ENCODE measurements around the gene TENM4.
"Not testable (repeated sequence)": the region's sequence is repeated elsewhere in the genome, so short reads cannot be mapped to it uniquely, and the experiment has no call there.

The TENM4 gene

DNA sequence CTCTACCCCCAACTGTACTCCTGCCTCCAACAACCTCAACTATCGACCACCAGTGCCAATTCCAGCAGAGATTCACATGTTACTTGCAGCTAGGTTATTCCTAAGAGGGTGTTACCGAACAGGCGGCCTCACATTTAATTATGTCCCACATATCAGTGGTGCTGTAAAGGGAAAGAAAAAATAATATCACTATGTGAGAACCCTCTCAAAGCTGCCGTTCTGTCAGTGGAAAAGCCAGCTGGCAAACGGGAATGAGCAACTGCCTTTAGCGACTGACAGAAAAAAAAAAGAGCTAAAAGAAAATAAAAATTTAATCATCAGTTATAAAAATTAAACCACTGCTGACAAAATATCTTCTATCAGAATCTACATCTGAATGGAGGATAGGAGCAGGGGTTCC is 595.3 kb downstream of the TENM4 start:
- no peak for DNase-seq (ENCODE audit: low spot score)

DNA sequence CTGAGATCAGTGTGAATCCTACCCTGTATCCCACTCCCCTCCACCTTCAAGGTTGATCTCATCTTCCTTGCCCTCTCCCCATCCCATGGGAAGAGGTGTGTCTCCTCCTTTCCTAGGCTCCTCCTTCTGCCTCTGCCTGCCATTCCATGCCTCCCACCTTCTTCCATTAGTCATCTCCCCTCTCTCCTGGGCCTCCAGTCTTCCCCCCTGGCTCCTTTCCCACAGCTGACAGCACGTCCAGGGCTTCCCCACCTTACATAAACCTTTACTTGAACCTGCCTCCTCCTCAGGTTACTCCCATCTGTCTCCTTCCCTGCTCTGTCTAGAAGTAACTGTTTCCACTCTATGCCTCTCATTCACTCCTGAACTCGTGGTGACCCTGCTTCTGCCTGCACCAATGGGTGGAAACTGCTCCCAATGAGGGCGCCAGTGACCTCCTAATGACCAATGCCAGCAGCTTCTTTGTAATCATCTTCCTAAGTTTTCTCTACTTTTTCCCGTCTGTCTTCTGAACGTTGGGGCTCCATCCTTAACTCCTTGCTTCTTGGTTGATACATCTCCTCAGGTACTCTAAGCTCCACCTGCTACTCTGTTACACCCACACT is 599.3 kb downstream of the TENM4 start:
- DNase-seq (ENCODE audit: low spot score) = no peak

DNA sequence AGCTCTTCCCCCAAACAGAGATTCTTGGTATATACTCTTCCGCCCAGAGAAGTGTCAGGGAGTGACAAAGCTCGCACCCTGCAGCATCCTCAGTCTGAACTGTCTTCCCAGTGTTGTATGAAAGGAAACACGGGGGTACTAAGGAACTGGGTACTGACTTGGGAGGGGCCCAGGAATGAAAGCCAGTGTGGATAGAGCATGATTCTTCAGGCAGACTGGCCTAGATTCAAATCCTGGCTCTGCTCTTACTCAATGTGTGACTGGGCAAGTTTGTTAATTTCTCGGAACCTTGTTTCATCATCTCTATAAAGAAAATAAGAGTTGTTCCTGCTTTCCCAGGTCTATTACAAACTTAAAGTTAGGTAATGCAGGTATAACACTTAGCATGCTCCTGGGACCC is 600.2 kb downstream of the TENM4 start:
- no peak for DNase-seq (ENCODE audit: low spot score)

DNA sequence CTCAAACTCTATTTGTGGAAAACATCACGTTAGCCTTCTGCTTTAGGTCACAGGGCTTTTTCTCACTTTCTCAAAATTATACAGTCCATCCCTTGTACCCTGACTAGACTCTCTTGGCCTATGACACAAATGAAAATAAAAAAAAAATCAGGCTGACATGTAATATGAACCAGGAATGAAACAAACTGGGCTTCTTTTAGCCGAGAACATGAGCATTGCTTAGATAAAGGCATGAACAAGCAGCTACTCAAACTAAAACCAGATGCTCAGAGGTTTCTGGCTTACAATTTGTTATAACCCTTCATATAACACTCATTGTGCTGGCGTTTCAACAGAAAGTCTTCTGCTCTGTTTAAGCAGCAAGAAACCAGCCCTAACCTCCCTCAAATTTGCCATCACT is 600.6 kb downstream of the TENM4 start:
- no peak for DNase-seq (ENCODE audit: low spot score)

DNA sequence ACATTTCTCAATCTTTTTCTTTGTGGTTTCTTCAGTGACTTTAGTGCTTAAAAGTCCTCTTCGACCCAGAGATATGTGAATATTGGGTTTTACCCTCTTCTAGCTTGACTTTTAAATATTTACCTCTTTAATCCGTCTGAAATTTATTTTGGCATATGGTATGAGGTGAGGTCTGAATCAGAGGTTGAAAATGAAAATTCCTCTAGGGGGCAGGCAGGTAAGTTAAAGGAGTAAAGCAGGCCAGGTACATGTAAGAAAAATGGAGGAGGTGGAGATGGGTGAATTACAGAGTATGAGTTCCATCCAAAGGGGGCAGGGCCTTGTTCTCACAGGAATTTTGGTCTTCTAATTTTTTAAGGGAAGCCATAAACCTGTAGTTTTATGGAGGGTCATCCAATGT is 602.4 kb downstream of the TENM4 start:
- no peak for DNase-seq (ENCODE audit: low spot score)

DNA sequence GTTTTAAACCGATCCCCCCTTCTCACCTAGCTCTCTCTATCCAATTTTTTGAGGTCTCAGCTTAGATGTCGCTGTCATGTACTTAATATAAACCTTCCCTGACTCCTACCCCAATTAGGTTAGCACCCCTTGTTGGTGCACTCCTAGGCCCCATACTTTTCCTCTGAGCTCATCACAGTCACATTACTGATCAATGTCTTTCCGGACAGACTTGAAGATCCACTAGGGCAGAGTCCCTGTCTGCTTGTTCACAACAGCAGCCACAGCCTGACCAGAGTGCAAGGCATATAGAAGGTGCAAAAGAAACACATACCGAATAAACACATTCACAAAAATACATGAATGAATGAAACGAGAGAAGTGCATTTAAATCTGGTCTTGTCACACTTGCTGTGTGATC is 605.2 kb downstream of the TENM4 start:
- no peak for DNase-seq (ENCODE audit: low spot score)

DNA sequence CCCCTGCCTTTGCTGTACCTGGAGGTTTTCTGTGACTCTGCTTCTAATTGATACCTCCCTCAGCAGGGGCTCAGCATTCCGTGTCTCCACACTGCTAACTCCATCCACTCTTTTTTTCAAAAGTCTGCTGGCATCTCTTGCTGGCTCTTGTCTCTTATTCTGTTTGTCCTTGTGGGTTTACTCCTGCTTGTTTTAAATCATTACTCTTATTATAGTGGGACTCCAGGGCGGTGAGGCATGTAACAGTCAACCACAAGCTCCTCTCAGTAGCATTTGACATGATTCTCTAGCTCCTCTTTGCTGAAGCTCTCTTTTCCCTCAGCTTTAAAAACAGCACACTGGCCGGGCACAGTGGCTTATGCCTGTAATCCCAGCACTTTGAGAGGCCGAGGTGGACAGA is 605.9 kb downstream of the TENM4 start:
- DNase-seq (ENCODE audit: low spot score) = no peak

DNA sequence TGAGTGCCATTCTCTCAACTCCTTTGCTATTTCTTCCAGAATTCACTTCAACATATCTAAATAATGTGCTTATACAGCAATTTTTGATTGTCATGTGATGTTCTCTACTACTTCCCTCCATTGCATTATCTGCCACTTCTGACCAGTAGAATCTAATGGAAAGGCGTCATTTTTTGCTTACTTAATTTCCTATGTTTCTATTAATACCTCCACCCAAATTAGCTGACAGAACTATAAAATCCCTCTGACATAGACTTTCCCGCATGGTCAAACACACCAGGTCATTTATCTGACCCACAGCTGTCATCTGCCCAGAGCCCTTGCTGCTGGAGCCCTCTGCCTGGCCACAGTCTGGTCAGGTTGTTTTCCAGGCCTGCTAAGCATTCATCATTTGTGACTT is 607.6 kb downstream of the TENM4 start:
- DNase-seq (ENCODE audit: low spot score) = no peak

DNA sequence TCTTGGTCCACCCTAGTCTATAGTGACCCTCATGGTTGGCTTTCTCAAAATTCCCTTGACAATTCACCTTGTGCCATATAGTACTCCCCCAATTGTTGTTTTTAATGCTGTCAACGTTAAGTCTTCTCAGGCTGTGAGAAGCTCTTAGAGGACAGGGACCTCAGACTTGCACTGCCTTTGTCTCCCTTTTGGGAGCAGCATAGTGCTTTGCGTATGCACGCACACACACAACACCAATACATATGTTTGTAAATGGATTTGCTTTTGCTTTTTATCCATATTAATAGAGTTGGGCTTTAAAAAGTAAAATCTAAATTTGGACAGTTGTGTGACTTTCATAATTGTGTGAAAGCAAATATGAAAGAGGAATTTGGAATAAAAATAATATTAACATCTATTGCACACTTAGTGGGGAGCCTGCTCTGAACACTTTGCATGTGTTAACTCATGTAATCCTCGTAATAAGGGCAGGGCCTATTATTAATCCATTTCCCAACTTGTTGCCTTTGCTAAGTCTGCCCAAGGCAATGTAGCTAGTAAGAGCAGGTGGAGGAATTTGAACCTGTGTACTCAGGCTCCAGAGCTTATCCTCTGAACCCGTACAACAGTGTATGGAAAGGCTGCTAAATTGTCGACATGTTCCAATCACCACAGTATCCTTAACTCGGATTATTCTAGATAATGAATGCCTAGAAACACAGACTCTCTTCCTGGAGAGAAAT is 608.4 kb downstream of the TENM4 start:
- DNase-seq (ENCODE audit: low spot score) = no peak

DNA sequence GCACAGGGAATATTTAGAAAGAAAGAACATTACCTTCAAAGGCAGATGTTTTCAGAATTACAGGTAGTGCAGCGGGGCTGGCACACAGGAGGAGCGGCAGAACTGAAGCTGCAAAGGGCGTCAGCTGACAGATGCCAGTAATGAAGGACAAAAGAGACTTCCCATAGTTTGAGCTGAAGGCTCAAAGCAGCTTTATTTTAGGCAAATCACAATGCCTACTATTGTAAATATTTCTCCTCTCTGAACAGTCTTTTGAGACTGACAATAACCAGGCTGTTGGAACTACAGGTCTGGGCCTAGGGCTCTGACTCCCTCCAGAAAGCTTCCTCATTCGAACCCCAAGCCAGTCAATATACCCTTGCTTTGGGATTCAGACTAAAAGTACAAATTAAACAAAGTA is 609.3 kb downstream of the TENM4 start:
- DNase-seq (ENCODE audit: low spot score) = no peak

DNA sequence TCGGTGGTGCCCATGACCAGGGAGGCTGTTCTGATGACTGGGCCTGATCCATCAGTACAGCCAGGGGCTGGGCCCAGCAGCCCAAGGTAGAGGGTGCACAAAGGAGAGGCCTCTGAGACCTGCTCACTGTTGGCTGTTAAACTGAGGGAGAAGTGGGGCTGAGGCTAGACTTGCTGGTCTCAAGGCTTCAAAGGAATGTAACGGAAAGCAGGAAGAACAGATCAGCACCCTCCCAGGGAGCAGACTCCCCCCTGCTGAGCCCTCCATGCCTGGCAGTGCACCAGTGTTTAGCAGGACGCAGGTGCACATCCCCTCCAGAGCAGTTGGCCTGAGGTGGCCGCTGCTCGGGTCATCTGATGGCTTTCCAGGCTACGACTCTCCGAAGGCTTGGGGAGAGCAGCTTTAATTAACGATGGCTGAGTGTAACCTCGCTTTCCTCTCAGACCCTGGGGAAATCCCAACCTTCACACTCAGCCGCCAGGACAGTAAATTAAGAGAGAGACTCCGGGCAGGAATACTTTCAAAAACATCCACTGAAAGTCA is 610.5 kb downstream of the TENM4 start:
- DNase-seq (ENCODE audit: low spot score) = no peak

DNA sequence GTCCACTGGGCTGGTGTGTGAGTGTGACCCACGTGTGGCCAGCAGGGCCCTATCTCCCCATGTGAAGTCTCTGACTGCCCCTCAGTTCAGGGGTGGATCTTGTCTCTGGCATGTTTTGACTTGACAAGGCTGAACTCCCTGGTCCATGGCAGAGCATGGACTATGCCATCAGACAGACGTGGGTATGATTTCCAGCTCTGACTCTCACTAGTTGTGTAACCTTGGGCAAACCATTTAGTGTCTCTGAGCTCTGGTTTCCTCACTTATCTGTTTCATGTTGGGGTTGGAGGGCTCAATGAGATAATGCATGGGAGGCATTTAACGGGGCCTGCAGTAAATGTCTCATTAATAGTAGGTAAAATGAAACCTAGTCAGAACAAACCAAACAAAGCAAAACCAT is 611.7 kb downstream of the TENM4 start:
- DNase-seq (ENCODE audit: low spot score) = no peak

DNA sequence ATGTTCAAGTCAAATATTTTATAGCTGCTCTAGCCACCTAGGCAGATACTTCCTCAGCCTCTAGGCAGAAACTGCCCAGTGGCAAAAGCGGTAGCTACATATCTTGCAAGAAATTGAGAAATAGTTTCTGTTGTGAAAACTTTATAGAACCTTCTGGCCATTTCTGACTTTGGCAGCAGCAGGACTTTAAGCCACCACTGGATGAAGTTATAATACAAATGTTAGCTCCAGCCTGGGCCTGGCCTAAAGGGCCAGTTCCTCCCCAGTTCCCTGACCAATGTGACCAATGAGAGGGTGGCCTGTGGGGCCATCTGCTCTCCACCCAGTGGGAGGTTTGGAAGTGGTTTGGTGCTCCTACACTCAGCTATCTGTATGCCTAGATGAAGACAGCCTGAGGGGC is 612.2 kb downstream of the TENM4 start:
- DNase-seq (ENCODE audit: low spot score) = no peak

DNA sequence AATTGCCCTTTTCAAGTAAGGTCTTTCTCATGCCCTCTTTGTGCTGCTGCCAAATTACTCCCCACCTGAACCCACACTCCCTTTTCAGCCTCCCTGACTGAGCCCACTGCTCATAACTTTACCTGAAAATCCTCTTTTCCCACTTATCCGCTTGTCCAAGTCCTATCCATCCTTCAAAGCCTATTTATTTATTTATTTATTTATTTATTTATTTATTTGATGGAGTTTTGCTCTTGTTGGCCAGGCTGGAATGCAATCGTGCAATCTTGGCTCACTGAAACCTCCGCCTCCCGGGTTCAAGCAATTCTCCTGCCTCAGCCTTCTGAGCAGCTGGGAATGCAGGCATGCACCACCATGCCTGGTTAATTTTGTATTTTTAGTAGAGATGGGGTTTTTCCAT is 613.5 kb downstream of the TENM4 start:
- not testable (repeated sequence) for DNase-seq (ENCODE audit: low spot score)

DNA sequence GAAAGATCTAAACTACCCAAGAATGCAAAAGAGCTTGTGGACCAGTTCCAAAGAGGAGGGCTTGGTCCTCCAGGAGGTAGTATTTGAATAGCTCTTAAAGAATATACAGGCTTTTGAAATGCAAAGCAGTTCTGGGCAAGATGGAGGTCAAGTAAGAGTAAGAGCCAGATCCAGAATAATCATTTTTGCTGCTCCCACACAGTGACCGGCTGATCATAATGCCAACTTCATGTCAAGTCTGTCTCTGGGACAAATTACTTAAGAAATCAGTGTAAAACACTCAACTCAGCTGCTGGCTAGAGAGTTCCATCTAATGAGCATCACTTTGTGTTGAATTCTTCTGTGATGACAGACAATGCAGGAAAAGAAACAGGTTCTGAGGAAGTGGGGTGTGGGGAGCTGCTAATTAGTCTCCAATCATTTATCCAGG is 615.2 kb downstream of the TENM4 start:
- no peak for DNase-seq (ENCODE audit: low spot score)

DNA sequence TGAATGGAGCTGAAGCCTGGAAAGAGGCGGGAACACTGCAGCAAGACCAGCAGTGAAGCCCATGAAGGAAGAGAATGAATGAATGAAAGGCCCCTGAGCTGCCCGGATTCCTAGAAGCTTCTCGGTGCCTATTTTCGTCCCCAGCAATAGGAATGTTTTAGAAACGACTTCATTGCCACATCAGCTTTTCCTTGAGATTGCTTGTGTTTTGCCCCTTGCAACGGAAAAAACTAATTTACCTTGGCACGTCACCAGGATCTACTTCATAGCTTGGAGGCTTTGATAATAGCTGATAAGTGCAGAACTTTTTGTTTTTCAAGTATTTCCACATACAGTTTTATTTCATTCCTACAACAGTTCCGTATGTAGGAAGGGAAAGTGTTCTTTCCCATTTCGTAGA is 617.2 kb downstream of the TENM4 start:
- no peak for DNase-seq (ENCODE audit: low spot score)

DNA sequence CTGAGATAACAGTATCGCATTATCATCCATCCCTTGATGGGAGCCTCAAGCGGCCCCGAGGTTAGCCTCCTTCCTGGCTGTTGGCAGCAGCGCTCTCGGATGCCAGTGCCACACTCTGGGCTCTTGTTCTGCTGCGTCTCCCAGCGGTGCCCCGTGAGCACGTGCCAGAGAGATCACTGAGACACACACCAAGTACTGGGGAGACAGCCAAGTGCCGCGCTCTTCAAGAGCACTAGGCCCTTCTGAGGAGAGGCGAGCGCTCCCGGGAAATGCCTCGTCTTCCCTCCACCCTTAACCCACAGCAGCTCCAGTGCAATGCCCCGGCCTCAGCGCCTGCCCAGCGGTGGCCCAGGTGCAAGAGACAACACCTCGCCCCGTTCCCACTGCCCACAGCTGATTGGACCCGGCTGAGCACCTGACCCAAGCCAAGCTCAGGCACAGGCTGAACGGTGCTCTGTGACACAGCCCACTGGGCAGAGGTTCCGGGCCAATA is 617.9 kb downstream of the TENM4 start:
- DNase-seq (ENCODE audit: low spot score) = no peak

DNA sequence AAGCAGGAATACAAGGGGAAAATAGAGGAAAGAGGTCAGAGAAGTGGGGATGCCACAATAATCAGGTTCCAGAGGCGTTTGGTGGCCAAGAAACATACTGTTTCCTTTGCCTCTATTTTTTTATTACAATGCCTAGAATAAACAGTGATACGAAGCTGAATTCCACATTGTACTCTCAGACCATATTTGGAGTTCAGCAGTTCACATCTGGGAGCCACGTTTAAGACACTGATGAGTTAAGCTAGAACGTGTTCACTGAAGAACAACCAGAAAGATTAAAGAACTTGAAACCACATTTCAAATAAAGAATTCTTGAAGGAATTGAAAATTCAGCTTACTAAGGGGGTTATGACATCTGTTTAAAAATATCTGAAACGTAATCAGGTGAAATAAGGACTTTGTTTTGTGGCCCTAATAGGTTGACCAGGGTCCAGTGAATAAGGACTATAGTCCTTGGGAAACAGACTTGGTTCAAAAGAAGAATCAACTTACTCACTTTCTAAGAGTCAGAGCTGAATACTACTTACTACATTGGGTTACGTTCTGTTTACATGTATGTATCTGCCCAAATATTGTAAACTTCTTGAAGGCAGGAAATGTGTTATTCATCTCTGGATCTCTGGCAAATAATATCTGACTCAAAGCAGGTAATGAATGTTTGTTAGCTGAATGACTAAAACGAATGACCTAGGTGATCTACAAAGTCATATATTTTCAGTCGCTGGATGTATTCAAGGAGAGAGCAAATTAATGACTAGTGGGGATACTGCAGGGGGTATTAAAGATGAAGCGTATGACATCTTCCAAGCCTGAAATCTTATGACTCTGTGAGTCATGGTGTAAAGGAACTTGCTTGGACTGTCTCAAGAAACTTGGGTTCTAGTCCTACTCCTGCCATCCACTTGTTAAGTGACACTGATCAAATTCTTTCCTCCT is 619.2 kb downstream of the TENM4 start:
- no peak for DNase-seq (ENCODE audit: low spot score)

DNA sequence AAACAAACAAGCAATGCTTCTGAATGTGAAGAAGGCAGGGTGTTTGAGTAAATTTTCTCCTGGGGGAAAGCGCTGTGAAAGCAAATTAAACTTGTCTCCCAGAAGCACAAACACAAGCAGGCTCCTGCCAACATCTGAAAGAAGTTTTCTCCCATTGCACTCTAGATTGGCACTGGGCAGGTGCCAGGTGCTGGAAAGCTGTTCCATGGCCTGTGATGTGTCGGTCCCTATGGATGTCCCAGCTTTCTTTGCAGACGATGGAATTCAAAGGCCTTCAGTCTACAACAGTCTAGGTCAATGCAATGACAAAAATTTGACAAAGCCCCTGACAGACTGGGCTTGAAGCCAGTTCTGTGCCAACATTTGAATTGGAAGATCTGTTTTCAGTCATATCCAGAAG is 620.1 kb downstream of the TENM4 start:
- no peak for DNase-seq (ENCODE audit: low spot score)

DNA sequence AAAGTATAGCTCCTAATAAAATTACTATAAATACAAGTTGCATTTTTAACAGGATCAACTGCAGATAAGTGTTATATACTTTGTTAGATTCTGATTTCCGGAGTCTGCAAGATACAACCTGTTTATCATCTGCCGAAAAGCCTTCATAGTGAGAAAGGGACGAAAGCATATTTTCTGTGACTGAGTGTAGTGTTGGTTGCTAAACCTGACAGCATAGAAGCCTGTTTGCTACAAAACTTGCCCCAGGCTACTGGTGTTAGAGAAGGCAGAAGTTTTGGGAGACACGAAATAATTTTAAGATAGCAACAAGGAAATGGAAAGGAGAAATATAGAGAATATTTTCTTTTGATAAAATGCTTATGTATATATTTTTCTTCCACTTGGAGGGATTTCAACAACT is 622.6 kb downstream of the TENM4 start:
- no peak for DNase-seq (ENCODE audit: low spot score)

DNA sequence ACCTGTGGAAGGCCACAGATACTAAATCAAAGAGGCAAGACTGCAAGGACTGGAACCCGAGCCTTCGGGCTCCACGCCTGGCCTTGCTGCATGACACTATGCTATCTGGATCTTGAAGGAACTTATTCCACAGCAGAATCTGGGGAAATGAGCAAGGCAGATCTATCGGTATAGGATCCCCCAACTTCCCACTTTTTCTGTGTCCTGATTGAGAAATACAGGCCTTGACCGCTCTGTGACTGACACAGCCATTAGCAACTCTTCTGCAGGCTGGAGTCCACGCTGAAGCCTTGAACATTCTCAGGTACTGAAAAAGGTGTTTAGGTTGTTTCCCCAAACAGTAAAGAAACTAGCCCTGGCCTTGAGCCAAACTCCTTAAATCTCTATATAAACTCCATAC is 625.0 kb downstream of the TENM4 start:
- no peak for DNase-seq (ENCODE audit: low spot score)

DNA sequence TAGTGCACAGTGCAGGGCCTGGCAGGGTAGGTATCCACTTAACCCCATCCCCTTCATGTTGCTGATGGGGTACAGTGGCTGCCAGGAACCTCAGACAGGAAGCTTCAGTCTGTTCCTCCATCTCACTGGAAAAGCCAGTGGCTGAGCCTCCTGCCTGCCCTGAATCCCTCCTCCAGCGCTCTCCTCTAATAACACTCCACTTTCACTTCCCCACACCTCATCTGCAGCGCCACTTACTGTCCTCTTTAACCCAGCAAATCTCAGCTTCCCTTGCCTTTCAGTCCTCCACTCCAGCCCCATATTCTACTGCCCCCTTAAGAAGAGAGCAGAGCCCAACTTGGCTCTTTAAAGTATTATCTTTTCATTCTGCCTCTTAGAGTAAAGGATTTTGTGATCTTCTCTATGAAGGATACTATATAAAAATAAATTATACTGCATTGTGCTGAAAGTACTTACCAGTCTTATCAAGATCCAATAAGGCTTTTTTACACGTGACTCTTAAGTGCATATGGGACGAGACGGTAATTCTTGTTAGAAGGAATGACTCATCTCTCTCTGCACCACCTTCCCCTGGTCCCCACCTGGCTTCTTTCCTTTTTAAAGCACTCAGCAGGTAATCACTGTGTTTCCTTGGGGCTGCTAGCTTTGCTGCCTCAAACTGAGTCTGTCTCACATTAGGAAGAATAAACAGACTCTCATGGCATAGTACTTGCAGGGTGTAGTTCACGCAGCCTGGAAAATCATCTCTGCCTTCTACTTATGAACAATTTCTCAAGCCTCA is 628.1 kb downstream of the TENM4 start:
- DNase-seq (ENCODE audit: low spot score) = no peak
